B cell (primary cell): ENCODE measurements around the gene POU2F2. TPM values are rescaled to one million over a fixed set of nuclear protein-coding genes. Genes with fewer than 3 reads are reported as not detected.

Experiments
- ATAC-seq: fragments of 200-7000 bp; cut with Tn5 transposase; one replicate; pipeline ENCODE4 v1.10.0; 2021; ENCODE audit warnings: low read depth, mild to moderate bottlenecking, moderate number of reproducible peaks, moderate library complexity
- CTCF ChIA-PET: fragments of 350-600 bp; sonication (Branson Sonifier 250); formaldehyde crosslinking; loops from one replicate; lab custom pipeline; 2021; ENCODE audit warnings: antibody characterized with exemption, inconsistent platforms; lab: Charles Lee
- POLR2A ChIA-PET: fragments of 350-600 bp; sonication (Branson Sonifier 250); formaldehyde crosslinking; loops from one replicate; lab custom pipeline; 2021; ENCODE audit warnings: antibody characterized with exemption; lab: Charles Lee
- DNase-seq: peaks from one replicate; pipeline ENCODE4 v3.0.0; 2013
- H2AFZ ChIP-seq: 2 replicates; pipeline ENCODE4 v1.6.1; 2012; ENCODE audit warnings: mild to moderate bottlenecking, low read depth, low read length; ENCODE audit not compliant: insufficient read depth, poor library complexity, severe bottlenecking
- H3K27ac ChIP-seq, 2 donors: 1 replicate in 1 of 2; 2 replicates in 1 of 2; pipeline ENCODE4 v1.5.1; 2012 to 2013; ENCODE audit warnings: low read length in 2 of 2, mild to moderate bottlenecking in 2 of 2, moderate library complexity in 1 of 2
- H3K27me3 ChIP-seq, 4 experiments: fragments of 200-600 bp in 1 of 4; sonication (generic) in 1 of 4; replicated peaks in 1 of 4; 1 replicate in 2 of 4; 2 replicates in 2 of 4; pipeline versions ENCODE4 v1.6.1 to v1.7.0; 2013 to 2016; ENCODE audit warnings: low read length in 3 of 4, mild to moderate bottlenecking in 2 of 4, mixed read lengths in 1 of 4, moderate library complexity in 1 of 4; ENCODE audit not compliant: insufficient read depth in 4 of 4, control insufficient read depth in 3 of 4; ENCODE audit errors: control extremely low read depth in 1 of 4
- H3K36me3 ChIP-seq, 2 experiments: replicated peaks in 1 of 2; 1 replicate in 1 of 2; 2 replicates in 1 of 2; pipeline versions ENCODE4 v1.6.1 to v1.7.1; 2013; ENCODE audit warnings: low read length in 1 of 2; ENCODE audit not compliant: insufficient read depth in 2 of 2, control insufficient read depth in 1 of 2; ENCODE audit errors: control extremely low read depth in 1 of 2, extremely low read depth in 1 of 2
- H3K4me1 ChIP-seq, 2 donors: fragments of 200-600 bp in 1 of 2; sonication (generic) in 1 of 2; 1 replicate in 1 of 2; 2 replicates in 1 of 2; pipeline versions ENCODE4 v1.5.1 to v1.6.1; 2013 to 2017; ENCODE audit warnings: low read length in 2 of 2; ENCODE audit not compliant: control insufficient read depth in 2 of 2, insufficient read depth in 2 of 2
- H3K4me2 ChIP-seq: replicated peaks from 2 replicates; pipeline ENCODE3; 2012; ENCODE audit warnings: mild to moderate bottlenecking, low read depth, low read length; ENCODE audit not compliant: poor library complexity, severe bottlenecking
- H3K4me3 ChIP-seq, 5 experiments: fragments of 200-600 bp in 1 of 5; sonication (generic) in 1 of 5; 1 replicate in 3 of 5; 2 replicates in 2 of 5; pipeline versions ENCODE4 v1.5.1 to v1.7.0; 2011 to 2016; ENCODE audit warnings: low read length in 4 of 5, mild to moderate bottlenecking in 4 of 5, low read depth in 2 of 5, control low read depth in 1 of 5, moderate library complexity in 1 of 5; ENCODE audit not compliant: insufficient read depth in 1 of 5; ENCODE audit errors: control extremely low read depth in 1 of 5, extremely low read depth in 1 of 5
- H3K79me2 ChIP-seq: fragments of 200-600 bp; sonication (generic); one replicate; pipeline ENCODE4 v1.6.0; 2016; ENCODE audit warnings: low read length; ENCODE audit not compliant: control insufficient read depth, insufficient read depth
- H3K9ac ChIP-seq: fragments of 200-600 bp; sonication (generic); 2 replicates; pipeline ENCODE4 v1.6.1; 2017; ENCODE audit warnings: mild to moderate bottlenecking, low read length, moderate library complexity
- H3K9me3 ChIP-seq, 3 donors: one replicate each; pipeline versions ENCODE4 v1.6.1 to v1.7.1; 2013; ENCODE audit warnings: low read length in 2 of 3; ENCODE audit not compliant: control insufficient read depth in 2 of 3, insufficient read depth in 1 of 3; ENCODE audit errors: control extremely low read depth in 1 of 3
- H4K20me1 ChIP-seq: 2 replicates; pipeline ENCODE4 v1.6.0; 2012; ENCODE audit warnings: mild to moderate bottlenecking, low read length; ENCODE audit not compliant: insufficient read depth, control insufficient read depth, poor library complexity, severe bottlenecking
- H3K27ac Mint-ChIP-seq: one replicate; pipeline ENCODE4 v1.8.0; 2021; ENCODE audit warnings: mixed read lengths
- H3K27me3 Mint-ChIP-seq: one replicate; pipeline ENCODE4 v1.8.0; 2021; ENCODE audit warnings: mixed read lengths
- H3K4me1 Mint-ChIP-seq: one replicate; pipeline ENCODE4 v1.8.0; 2021; ENCODE audit warnings: mixed read lengths
- H3K4me3 Mint-ChIP-seq: one replicate; pipeline ENCODE4 v1.8.0; 2021; ENCODE audit warnings: mixed read lengths
- H3K9me3 Mint-ChIP-seq: one replicate; pipeline ENCODE4 v1.8.0; 2022; ENCODE audit warnings: mixed read lengths; ENCODE audit not compliant: insufficient read depth
- EZH2 ChIP-seq: IDR thresholded peaks from 2 replicates; pipeline ENCODE4 v1.6.1; 2012; ENCODE audit warnings: borderline replicate concordance, low read depth, mild to moderate bottlenecking, moderate library complexity, low read length; ENCODE audit not compliant: insufficient read depth, poor library complexity, severe bottlenecking
- WGBS: methylation state at CpG from one replicate; pipeline ENCODE4 v1.1.5; 2013; ENCODE audit warnings: missing lambda C conversion rate; ENCODE audit not compliant: insufficient coverage; 5-methylcytosine and 5-hydroxymethylcytosine counted together
- intact Hi-C: fragments of 100-400 bp; cut with micrococcal nuclease; formaldehyde crosslinking; loops from one replicate; pipeline ENCODE4 v1.10.0; 2022
- polyA plus RNA-seq: library from polyadenylated mRNA; depleted of rRNA; stranded (reverse); fragments of >200 nt; gene quantifications from 2 replicates; pipeline ENCODE4 v1.2.3, GENCODE V29; 2012
- total RNA-seq, 2 donors: library from RNA; stranded (reverse); fragments of 120-200 nt in 1 of 2; gene quantifications; 1 replicate in 1 of 2; 2 replicates in 1 of 2; pipeline versions ENCODE4 v1.2.3 to v1.2.4, GENCODE V29; 2013 to 2022
- TF ChIP-seq, protein P1 (sequence below): fragments of 200-600 bp; IDR thresholded peaks from one replicate; pipeline ENCODE4 v1.8.0; 2022; ENCODE audit warnings: antibody characterized with exemption, mild to moderate bottlenecking

POU2F2 gene
- total and polyA plus RNA-seq, 2 donors (not counting 1 experiment from before 2014, with no cell fraction given): 152 to 170 TPM

DNA sequence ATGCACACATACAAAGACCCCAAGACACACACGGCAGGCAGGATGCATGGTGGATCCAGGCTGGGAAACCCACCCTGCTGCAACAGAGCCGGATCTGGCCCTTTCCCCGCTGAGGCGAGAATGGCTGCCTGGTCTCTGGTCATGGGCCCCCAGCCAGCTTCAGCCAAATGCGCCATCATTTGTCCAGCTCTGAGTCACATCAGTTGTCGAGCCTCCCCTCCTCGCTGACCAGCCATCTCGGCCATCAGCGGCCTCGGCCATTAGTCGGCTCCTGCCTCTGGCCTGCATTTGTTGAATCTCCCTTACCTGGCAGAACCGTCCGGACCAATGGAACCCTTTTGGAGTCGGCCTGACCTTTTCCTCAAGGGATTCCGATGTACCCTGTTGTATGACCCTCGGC is 38.5 kb upstream of the POU2F2 start:
- POLR2A ChIA-PET: no interaction called here
- no peak overlapping the region for H3K27ac Mint-ChIP-seq

GRCh38 chr19:42169486-42170413 is 37.5 kb upstream of the POU2F2 start:
- H3K27me3 Mint-ChIP-seq: no peaks in the 10 kb centered on the region
- Histone ChIP-seq H2AFZ (no peak overlapping the region), H3K4me1 (no peaks in the 10 kb centered on the region), H3K4me3 (no peak overlapping the region), H3K27ac (no peak overlapping the region), H3K9me3 (no peaks in the 10 kb centered on the region), H3K4me2 (no peak overlapping the region), H3K9ac (no peak overlapping the region), H3K36me3 (no peaks in the 10 kb centered on the region), H4K20me1 (no peaks in the 10 kb centered on the region), H3K79me2 (no peaks in the 10 kb centered on the region), H3K27me3 (peaks cover 0 to under 1% (median 0%) of the 10 kb centered on the region in 4 experiments)
- intact Hi-C loops: no loop called here
- TF ChIP-seq, protein P1, sequence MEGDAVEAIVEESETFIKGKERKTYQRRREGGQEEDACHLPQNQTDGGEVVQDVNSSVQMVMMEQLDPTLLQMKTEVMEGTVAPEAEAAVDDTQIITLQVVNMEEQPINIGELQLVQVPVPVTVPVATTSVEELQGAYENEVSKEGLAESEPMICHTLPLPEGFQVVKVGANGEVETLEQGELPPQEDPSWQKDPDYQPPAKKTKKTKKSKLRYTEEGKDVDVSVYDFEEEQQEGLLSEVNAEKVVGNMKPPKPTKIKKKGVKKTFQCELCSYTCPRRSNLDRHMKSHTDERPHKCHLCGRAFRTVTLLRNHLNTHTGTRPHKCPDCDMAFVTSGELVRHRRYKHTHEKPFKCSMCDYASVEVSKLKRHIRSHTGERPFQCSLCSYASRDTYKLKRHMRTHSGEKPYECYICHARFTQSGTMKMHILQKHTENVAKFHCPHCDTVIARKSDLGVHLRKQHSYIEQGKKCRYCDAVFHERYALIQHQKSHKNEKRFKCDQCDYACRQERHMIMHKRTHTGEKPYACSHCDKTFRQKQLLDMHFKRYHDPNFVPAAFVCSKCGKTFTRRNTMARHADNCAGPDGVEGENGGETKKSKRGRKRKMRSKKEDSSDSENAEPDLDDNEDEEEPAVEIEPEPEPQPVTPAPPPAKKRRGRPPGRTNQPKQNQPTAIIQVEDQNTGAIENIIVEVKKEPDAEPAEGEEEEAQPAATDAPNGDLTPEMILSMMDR: no peak
- TF ChIP-seq EZH2: no peak
- WGBS: 97% methylated on average over 12 of the region's 19 CpGs
- no peak overlapping the region for H3K27ac Mint-ChIP-seq
- CTCF ChIA-PET: no interaction called here
- POLR2A ChIA-PET: no interaction called here
- peaks cover 2% of the 10 kb centered on the region for H3K4me1 Mint-ChIP-seq
- no peak overlapping the region for H3K4me3 Mint-ChIP-seq
- no peak for DNase-seq
- ATAC-seq: no peak
- H3K9me3 Mint-ChIP-seq: no peaks in the 10 kb centered on the region

More for the DNA sequence above, 38.5 kb upstream of the POU2F2 start:
- peaks cover under 1% of the 10 kb centered on the region for H3K4me1 Mint-ChIP-seq
- Histone ChIP-seq H3K36me3 (no peaks in the 10 kb centered on the region), H4K20me1 (peaks cover under 1% of the 10 kb centered on the region), H3K27me3 (peaks cover 0 to 10% (median 4%) of the 10 kb centered on the region in 4 experiments), H3K4me2 (no peak overlapping the region), H3K4me3 (no peak overlapping the region), H3K79me2 (no peaks in the 10 kb centered on the region), H3K4me1 (peaks cover 2 to 3% of the 10 kb centered on the region in 2 donors), H3K9me3 (no peaks in the 10 kb centered on the region), H3K27ac (no peak overlapping the region), H2AFZ (no peak overlapping the region), H3K9ac (no peak overlapping the region)
- peaks cover 5% of the 10 kb centered on the region for H3K27me3 Mint-ChIP-seq
- intact Hi-C loops: no loop called here
- DNase-seq (no peak), ATAC-seq (no peak)
- CTCF ChIA-PET: no interaction called here
- H3K9me3 Mint-ChIP-seq: no peaks in the 10 kb centered on the region
- no peak for TF ChIP-seq EZH2
- TF ChIP-seq, protein P1: no peak
- WGBS: 95% methylated on average over 16 of the region's 16 CpGs
- no peak overlapping the region for H3K4me3 Mint-ChIP-seq
